Erythroblast (primary cell): ENCODE results near the gene ZNF189.
"Not testable (repeated sequence)": the region's sequence is repeated elsewhere in the genome, so short reads cannot be mapped to it uniquely, and the experiment has no call there.

Experiments
- GATA1 ChIP-seq: IDR thresholded peaks from 2 replicates; pipeline ENCODE4 v1.6.1; 2011; ENCODE audit warnings: low read depth, mild to moderate bottlenecking, control low read depth, low read length, moderate library complexity
- POLR2A ChIP-seq: IDR thresholded peaks from 2 replicates; pipeline ENCODE4 v1.6.1; 2011; ENCODE audit warnings: mild to moderate bottlenecking, low read length

DNA sequence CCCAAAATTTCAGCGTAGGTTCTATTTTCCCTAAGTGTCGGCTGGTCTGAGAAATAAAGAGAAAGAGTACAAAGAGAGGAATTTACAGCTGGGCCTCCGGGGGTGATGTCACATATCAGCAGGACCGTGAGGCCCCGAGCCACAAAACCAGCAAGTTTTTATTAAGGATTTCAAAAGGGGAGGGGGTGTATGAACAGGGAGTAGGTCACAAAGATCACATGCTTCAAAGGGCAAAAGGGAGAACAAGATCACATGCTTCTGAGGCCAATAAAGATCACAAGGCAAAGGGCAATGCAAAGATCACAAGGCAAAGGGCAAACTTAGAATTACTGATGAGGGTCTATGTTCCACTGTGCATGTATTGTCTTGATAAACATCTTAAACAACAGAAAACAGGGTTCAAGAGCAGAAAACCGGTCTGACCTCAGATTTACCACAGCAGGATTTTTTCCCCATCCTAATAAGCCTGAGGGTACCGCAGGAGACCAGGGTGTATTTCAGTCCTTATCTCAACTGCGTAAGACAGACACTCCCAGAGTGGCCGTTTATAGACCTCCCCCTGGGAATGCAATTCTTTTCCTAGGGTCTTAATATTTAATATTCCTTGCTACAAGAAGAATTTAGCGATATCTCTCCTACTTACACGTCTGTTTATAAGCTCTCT lies 13.6 kb upstream of the ZNF189 start, which contains the start of gene BAAT:
- TF ChIP-seq POLR2A, GATA1: not testable (repeated sequence)
